CD4-positive, alpha-beta T cell (primary cell): ENCODE data around the gene SSTR1. TPM values are rescaled to one million over a fixed set of nuclear protein-coding genes. Genes with fewer than 3 reads are reported as not detected.

Experiments
- ATAC-seq: fragments of 200-7000 bp; cut with Tn5 transposase; one replicate; pipeline ENCODE4 v1.10.0; 2022; ENCODE audit warnings: mild to moderate bottlenecking; ENCODE audit not compliant: poor library complexity
- CTCF ChIA-PET: fragments of 350-600 bp; sonication (Branson Sonifier 250); formaldehyde crosslinking; loops from one replicate; lab custom pipeline; 2021; ENCODE audit warnings: antibody characterized with exemption, inconsistent platforms; lab: Charles Lee
- POLR2A ChIA-PET: fragments of 350-600 bp; sonication (Branson Sonifier 250); formaldehyde crosslinking; loops from one replicate; lab custom pipeline; 2021; ENCODE audit warnings: antibody characterized with exemption, inconsistent platforms; lab: Charles Lee
- DNase-seq, 14 experiments: peaks; one replicate each; pipeline ENCODE4 v3.0.0-alpha.2; 2013 to 2020; ENCODE audit warnings: mixed read lengths in 2 of 14
- H3K27ac ChIP-seq, 2 donors: one replicate each; pipeline versions ENCODE4 v1.5.1 to v1.7.0; 2013; ENCODE audit warnings: low read length in 2 of 2, low read depth in 1 of 2, mild to moderate bottlenecking in 1 of 2
- H3K27me3 ChIP-seq, 2 experiments: 1 replicate in 1 of 2; 2 replicates in 1 of 2; pipeline versions ENCODE4 v1.6.1 to v1.7.0; 2013; ENCODE audit warnings: low read length in 2 of 2, control low read depth in 1 of 2, mild to moderate bottlenecking in 1 of 2, moderate library complexity in 1 of 2; ENCODE audit not compliant: insufficient read depth in 2 of 2, control insufficient read depth in 1 of 2
- H3K36me3 ChIP-seq: one replicate; pipeline ENCODE4 v1.6.1; 2013; ENCODE audit warnings: low read length, control low read depth; ENCODE audit not compliant: insufficient read depth
- H3K4me1 ChIP-seq: one replicate; pipeline ENCODE4 v1.6.1; 2013; ENCODE audit warnings: low read length, control low read depth; ENCODE audit not compliant: insufficient read depth
- H3K4me3 ChIP-seq: one replicate; pipeline ENCODE4 v1.5.1; 2013; ENCODE audit warnings: mild to moderate bottlenecking, low read length, moderate library complexity
- H3K9me3 ChIP-seq, 2 experiments: 1 replicate in 1 of 2; 2 replicates in 1 of 2; pipeline versions ENCODE4 v1.6.1 to v1.7.0; 2013; ENCODE audit warnings: low read length in 2 of 2, mild to moderate bottlenecking in 2 of 2, control low read depth in 1 of 2, moderate library complexity in 1 of 2; ENCODE audit not compliant: control insufficient read depth in 1 of 2, insufficient read depth in 1 of 2
- H3K27ac Mint-ChIP-seq: one replicate; pipeline ENCODE4 v1.8.0; 2020; ENCODE audit warnings: mixed read lengths
- H3K27me3 Mint-ChIP-seq: one replicate; pipeline ENCODE4 v1.8.0; 2021; ENCODE audit warnings: mixed read lengths
- H3K36me3 Mint-ChIP-seq: one replicate; pipeline ENCODE4 v1.8.0; 2021; ENCODE audit warnings: low read depth, mixed read lengths
- H3K4me1 Mint-ChIP-seq: one replicate; pipeline ENCODE4 v1.8.0; 2021; ENCODE audit warnings: low read depth, mixed read lengths
- H3K4me3 Mint-ChIP-seq: one replicate; pipeline ENCODE4 v1.8.0; 2020; ENCODE audit warnings: mild to moderate bottlenecking, mixed read lengths
- H3K9me3 Mint-ChIP-seq: one replicate; pipeline ENCODE4 v1.8.0; 2020; ENCODE audit warnings: mixed read lengths
- intact Hi-C, 2 experiments: fragments of 100-400 bp; cut with DNase I in 1 of 2; cut with micrococcal nuclease in 1 of 2; formaldehyde crosslinking; loops; one replicate each; pipeline versions ENCODE4 v1.15.1 to v1.9.0; 2023 to 2025; cut with DNase I, micrococcal nuclease
- total RNA-seq, 174 experiments: library from RNA in 2 of 174; stranded (reverse) in 2 of 174; gene quantifications; one replicate each; pipeline ENCODE4 v1.2.3 and lab custom pipeline; 2021 to 2026
- TF ChIP-seq, protein P1 (sequence below): fragments of 200-600 bp; IDR thresholded peaks from one replicate; pipeline ENCODE4 v1.8.0; 2022; ENCODE audit warnings: antibody characterized with exemption, mild to moderate bottlenecking

Gene SSTR1
- total RNA-seq, 2 experiments from 2014 or later, result not detected

- TF ChIP-seq, protein P1, sequence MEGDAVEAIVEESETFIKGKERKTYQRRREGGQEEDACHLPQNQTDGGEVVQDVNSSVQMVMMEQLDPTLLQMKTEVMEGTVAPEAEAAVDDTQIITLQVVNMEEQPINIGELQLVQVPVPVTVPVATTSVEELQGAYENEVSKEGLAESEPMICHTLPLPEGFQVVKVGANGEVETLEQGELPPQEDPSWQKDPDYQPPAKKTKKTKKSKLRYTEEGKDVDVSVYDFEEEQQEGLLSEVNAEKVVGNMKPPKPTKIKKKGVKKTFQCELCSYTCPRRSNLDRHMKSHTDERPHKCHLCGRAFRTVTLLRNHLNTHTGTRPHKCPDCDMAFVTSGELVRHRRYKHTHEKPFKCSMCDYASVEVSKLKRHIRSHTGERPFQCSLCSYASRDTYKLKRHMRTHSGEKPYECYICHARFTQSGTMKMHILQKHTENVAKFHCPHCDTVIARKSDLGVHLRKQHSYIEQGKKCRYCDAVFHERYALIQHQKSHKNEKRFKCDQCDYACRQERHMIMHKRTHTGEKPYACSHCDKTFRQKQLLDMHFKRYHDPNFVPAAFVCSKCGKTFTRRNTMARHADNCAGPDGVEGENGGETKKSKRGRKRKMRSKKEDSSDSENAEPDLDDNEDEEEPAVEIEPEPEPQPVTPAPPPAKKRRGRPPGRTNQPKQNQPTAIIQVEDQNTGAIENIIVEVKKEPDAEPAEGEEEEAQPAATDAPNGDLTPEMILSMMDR, result no peak
- intact Hi-C loops, result no loop called here
- H3K27ac ChIP-seq, result no peak overlapping the region
- DNase-seq (no peak), ATAC-seq (no peak)
- no peak overlapping the region for H3K4me3 ChIP-seq
- H3K36me3 ChIP-seq, result no peaks in the 10 kb centered on the region
- H3K9me3 Mint-ChIP-seq, result no peaks in the 10 kb centered on the region
- no peak overlapping the region for H3K27ac Mint-ChIP-seq
- ChIA-PET POLR2A (no interaction called here), CTCF (no interaction called here)
- no peaks in the 10 kb centered on the region for H3K9me3 ChIP-seq
- no peaks in the 10 kb centered on the region for H3K27me3 Mint-ChIP-seq
- no peaks in the 10 kb centered on the region for H3K36me3 Mint-ChIP-seq
- no peaks in the 10 kb centered on the region for H3K27me3 ChIP-seq
- H3K4me1 Mint-ChIP-seq, result no peaks in the 10 kb centered on the region
- H3K4me1 ChIP-seq, result no peaks in the 10 kb centered on the region
- H3K4me3 Mint-ChIP-seq, result no peak overlapping the region
Measured at GRCh38 chr14:38233218-38233617, 25.5 kb downstream of the SSTR1 start.

DNA sequence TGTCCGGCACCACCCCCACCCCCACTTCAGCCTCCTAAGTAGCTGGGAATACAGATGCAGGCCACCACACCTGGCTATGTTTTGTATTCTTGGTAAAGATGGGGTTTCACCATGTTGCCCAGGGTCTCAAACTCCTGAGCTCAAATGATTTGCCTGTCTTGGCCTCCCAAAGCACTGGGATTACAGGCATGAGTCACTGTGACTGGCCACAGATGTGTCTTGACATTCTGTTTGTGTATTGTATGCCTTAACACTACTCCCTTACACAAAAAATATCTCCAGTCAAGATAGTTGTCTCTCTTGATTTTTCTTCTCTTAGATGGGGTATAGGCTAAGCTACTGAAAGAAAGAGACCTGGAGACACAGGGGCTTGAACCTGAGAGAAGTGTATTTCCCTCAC is 30.6 kb downstream of the SSTR1 start:
- H3K27me3 Mint-ChIP-seq, result no peaks in the 10 kb centered on the region
- Histone ChIP-seq H3K27ac (no peak overlapping the region), H3K9me3 (no peaks in the 10 kb centered on the region), H3K4me3 (no peak overlapping the region), H3K36me3 (no peaks in the 10 kb centered on the region), H3K27me3 (no peaks in the 10 kb centered on the region), H3K4me1 (no peaks in the 10 kb centered on the region)
- intact Hi-C loops, result no loop called here
- CTCF ChIA-PET, result no interaction called here
- no peak overlapping the region for H3K27ac Mint-ChIP-seq
- H3K36me3 Mint-ChIP-seq, result no peaks in the 10 kb centered on the region
- H3K9me3 Mint-ChIP-seq, result no peaks in the 10 kb centered on the region
- TF ChIP-seq, protein P1, result no peak
- H3K4me1 Mint-ChIP-seq, result no peaks in the 10 kb centered on the region
- ATAC-seq (no peak), DNase-seq (no peak)
- POLR2A ChIA-PET, result no interaction called here
- H3K4me3 Mint-ChIP-seq, result no peak overlapping the region

DNA sequence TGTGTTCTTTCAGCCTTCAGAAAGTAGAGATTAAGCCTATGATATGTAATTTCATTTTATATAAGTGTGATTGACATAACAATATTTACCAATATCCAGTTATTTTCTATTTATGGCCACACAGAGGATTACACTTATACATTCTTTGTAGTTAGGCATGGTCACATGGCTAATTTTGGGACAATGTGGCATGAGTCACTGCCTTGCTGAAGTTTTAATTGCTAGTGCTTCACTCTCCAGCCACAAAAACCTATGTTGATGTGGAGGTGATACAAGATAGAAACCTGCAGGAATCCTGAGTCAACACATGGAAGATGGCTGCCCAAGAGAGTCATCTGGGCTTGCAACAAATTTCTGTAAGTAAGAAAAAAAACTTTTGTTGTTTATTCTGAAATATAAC is 31.2 kb downstream of the SSTR1 start:
- ChIA-PET CTCF (no interaction called here), POLR2A (no interaction called here)
- Mint-ChIP-seq H3K4me3 (no peak overlapping the region), H3K27me3 (no peaks in the 10 kb centered on the region), H3K27ac (no peak overlapping the region), H3K9me3 (no peaks in the 10 kb centered on the region), H3K36me3 (no peaks in the 10 kb centered on the region), H3K4me1 (no peaks in the 10 kb centered on the region)
- H3K27ac ChIP-seq, result no peak overlapping the region
- no peaks in the 10 kb centered on the region for H3K27me3 ChIP-seq
- H3K9me3 ChIP-seq, result no peaks in the 10 kb centered on the region
- H3K36me3 ChIP-seq, result no peaks in the 10 kb centered on the region
- TF ChIP-seq, protein P1, result no peak
- H3K4me3 ChIP-seq, result no peak overlapping the region
- intact Hi-C loops, result no loop called here
- DNase-seq (no peak), ATAC-seq (no peak)
- H3K4me1 ChIP-seq, result no peaks in the 10 kb centered on the region
